ENCODE results near the gene SLC16A8.
"Not testable (repeated sequence)": the region's sequence is repeated elsewhere in the genome, so short reads cannot be mapped to it uniquely, and the experiment has no call there.

SLC16A8 gene

GRCh38 chr22:38083931-38084631 is at the start of gene SLC16A8:
Gene SLC16A8 (minus strand): TSS chr22:38084184. CDS start chr22:38082873, 1,311 bp downstream.
- no peak for DNase-seq

- DNase-seq = no peak
These were observed 49.3 kb upstream of the SLC16A8 start for GRCh38 chr22:38133331-38133730.

GRCh38 chr22:38132794-38133193 is 48.8 kb upstream of the SLC16A8 start:
- no peak for DNase-seq

GRCh38 chr22:38132136-38132535 is 48.2 kb upstream of the SLC16A8 start:
- no peak for DNase-seq

- DNase-seq = no peak
These were observed 47.4 kb upstream of the SLC16A8 start for GRCh38 chr22:38131399-38131798.

- DNase-seq = no peak
These were observed 45.9 kb upstream of the SLC16A8 start for GRCh38 chr22:38129856-38130255.

- DNase-seq = no peak
These were observed 45.0 kb upstream of the SLC16A8 start for GRCh38 chr22:38129021-38129420.

GRCh38 chr22:38127869-38128268 is 43.9 kb upstream of the SLC16A8 start:
- no peak for DNase-seq

GRCh38 chr22:38126928-38127668 is 43.1 kb upstream of the SLC16A8 start:
- DNase-seq = no peak

GRCh38 chr22:38125751-38126201 is 41.8 kb upstream of the SLC16A8 start:
- DNase-seq = no peak

GRCh38 chr22:38125038-38125610 is 41.1 kb upstream of the SLC16A8 start:
- DNase-seq = no peak

- no peak for DNase-seq
These were observed 40.4 kb upstream of the SLC16A8 start for GRCh38 chr22:38124236-38124974.

GRCh38 chr22:38122616-38123015 is 38.6 kb upstream of the SLC16A8 start:
- no peak for DNase-seq

GRCh38 chr22:38120359-38121110 is 36.6 kb upstream of the SLC16A8 start:
- no peak for DNase-seq

- not testable (repeated sequence) for DNase-seq
These were observed 34.8 kb upstream of the SLC16A8 start for GRCh38 chr22:38118747-38119146.

- no peak for DNase-seq
These were observed 34.2 kb upstream of the SLC16A8 start for GRCh38 chr22:38118182-38118581.

GRCh38 chr22:38117556-38117955 is 33.6 kb upstream of the SLC16A8 start:
- not testable (repeated sequence) for DNase-seq

- DNase-seq = no peak
These were observed 31.6 kb upstream of the SLC16A8 start for GRCh38 chr22:38115423-38116205.

- DNase-seq = peak; percentile 80
These were observed 30.8 kb upstream of the SLC16A8 start for GRCh38 chr22:38114484-38115398.

GRCh38 chr22:38112381-38112780 is 28.4 kb upstream of the SLC16A8 start:
- DNase-seq = no peak
